IMR-90 (cell line): ENCODE results near the gene SLC12A1.

Experiments used
- BHLHE40 ChIP-seq: fragments of 150-350 bp; IDR thresholded peaks from 2 replicates; pipeline ENCODE4 v1.6.1; 2016; ENCODE audit warnings: mild to moderate bottlenecking, low read depth, low read length
- CEBPB ChIP-seq: IDR thresholded peaks from 2 replicates; pipeline ENCODE4 v1.6.1; 2012; ENCODE audit warnings: low read depth, low read length, improper control_type of control experiment
- POLR2A ChIP-seq: IDR thresholded peaks from 2 replicates; pipeline ENCODE4 v1.6.1; 2012; ENCODE audit warnings: mild to moderate bottlenecking, low read depth, low read length
- RAD21 ChIP-seq: IDR thresholded peaks from 2 replicates; pipeline ENCODE4 v1.6.1; 2012; ENCODE audit warnings: low read length, improper control_type of control experiment
- RCOR1 ChIP-seq: IDR thresholded peaks from 2 replicates; pipeline ENCODE4 v1.6.1; 2012; ENCODE audit warnings: mild to moderate bottlenecking, low read length, improper control_type of control experiment; ENCODE audit not compliant: insufficient replicate concordance
- SMC3 ChIP-seq: fragments of 150-350 bp; IDR thresholded peaks from 2 replicates; pipeline ENCODE4 v1.6.1; 2016; ENCODE audit warnings: low read depth, mild to moderate bottlenecking, antibody characterized with exemption, low read length, moderate library complexity
- TF ChIP-seq, protein P1 (sequence below): conservative IDR thresholded peaks from 2 replicates; pipeline ENCODE4 v1.5.1; 2012; ENCODE audit warnings: mild to moderate bottlenecking, low read depth, low read length, improper control_type of control experiment
- TF ChIP-seq, protein P2 (sequence below): fragments of 150-350 bp; IDR thresholded peaks from 2 replicates; pipeline ENCODE4 v1.6.1; 2017; ENCODE audit warnings: mild to moderate bottlenecking, antibody characterized with exemption, low read length, low read depth

DNA sequence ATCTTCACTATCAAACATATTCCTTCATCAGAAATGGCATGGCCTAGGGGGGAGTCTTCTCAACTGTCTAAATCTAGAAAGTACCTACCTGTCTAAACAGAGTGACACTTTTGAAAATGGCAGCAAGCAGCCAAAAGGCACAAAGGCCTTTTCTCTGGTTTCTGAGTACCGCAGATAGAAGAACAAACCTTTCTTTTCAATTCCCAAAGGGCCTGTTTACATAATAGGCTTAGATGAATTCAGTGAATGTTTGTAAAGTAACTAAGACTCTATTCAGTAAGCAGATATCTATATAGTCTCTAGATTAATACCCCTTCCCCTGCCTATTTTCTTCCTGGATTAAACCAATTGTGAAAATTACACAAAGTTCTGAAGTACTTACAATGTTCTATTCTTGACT, 35.1 kb upstream of the SLC12A1 start:
- TF ChIP-seq, protein P1, sequence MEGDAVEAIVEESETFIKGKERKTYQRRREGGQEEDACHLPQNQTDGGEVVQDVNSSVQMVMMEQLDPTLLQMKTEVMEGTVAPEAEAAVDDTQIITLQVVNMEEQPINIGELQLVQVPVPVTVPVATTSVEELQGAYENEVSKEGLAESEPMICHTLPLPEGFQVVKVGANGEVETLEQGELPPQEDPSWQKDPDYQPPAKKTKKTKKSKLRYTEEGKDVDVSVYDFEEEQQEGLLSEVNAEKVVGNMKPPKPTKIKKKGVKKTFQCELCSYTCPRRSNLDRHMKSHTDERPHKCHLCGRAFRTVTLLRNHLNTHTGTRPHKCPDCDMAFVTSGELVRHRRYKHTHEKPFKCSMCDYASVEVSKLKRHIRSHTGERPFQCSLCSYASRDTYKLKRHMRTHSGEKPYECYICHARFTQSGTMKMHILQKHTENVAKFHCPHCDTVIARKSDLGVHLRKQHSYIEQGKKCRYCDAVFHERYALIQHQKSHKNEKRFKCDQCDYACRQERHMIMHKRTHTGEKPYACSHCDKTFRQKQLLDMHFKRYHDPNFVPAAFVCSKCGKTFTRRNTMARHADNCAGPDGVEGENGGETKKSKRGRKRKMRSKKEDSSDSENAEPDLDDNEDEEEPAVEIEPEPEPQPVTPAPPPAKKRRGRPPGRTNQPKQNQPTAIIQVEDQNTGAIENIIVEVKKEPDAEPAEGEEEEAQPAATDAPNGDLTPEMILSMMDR: no peak
- TF ChIP-seq RCOR1: no peak
- TF ChIP-seq RAD21: no peak
- TF ChIP-seq BHLHE40: no peak
- TF ChIP-seq CEBPB: no peak
- TF ChIP-seq, protein P2, sequence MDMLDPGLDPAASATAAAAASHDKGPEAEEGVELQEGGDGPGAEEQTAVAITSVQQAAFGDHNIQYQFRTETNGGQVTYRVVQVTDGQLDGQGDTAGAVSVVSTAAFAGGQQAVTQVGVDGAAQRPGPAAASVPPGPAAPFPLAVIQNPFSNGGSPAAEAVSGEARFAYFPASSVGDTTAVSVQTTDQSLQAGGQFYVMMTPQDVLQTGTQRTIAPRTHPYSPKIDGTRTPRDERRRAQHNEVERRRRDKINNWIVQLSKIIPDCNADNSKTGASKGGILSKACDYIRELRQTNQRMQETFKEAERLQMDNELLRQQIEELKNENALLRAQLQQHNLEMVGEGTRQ: no peak
- no peak for TF ChIP-seq POLR2A
- no peak for TF ChIP-seq SMC3
